G401.6 (cell line): Measurements from ENCODE around the gene CACNA2D2.

ENCODE experiments used
- FAIRE-seq: peaks from 2 replicates; lab custom pipeline; 2012; peaks lifted over from hg19 to GRCh38; lab: Jason Lieb, UNC

Gene CACNA2D2

DNA sequence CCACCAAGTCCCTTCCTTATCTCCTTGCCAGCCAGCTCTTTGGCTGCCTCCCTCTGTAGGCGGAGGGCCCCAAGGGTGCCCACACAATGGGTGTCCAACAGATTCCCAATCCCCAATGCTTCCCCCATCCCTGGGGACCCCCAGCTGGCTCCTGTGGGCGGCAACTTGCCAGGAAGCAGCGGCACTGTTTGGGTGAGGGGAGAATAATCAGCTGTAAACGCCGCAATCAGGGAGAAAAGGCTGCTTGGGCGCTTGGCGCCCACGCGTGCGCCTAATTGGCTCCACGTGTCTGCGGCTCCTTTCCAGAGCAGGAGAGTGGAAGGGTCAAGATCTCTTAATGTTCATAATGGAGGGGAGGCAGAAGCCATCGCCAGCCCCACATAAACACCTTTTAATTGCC, 76.2 kb downstream of the CACNA2D2 start:
- FAIRE-seq, result no peak

DNA sequence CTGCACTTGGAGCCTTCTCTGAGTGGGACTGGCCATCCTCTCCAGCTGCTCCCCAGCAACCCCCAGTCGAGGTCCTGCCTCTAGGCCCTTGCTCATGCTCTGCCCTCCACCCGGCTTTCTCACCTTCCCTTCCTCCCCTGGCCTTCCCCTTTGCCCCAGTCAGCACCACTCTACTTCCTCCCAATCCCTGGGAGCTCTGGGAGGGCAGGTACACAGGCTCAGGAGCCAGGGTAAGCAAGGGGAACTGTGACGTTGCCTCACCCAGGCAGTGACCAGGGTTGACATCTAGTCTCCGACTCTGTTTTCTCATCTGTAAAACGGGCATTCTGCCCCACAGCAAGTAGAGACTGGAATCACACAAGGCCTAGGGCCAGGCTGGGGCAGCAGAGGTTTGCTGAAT, 77.5 kb downstream of the CACNA2D2 start:
- no peak for FAIRE-seq

DNA sequence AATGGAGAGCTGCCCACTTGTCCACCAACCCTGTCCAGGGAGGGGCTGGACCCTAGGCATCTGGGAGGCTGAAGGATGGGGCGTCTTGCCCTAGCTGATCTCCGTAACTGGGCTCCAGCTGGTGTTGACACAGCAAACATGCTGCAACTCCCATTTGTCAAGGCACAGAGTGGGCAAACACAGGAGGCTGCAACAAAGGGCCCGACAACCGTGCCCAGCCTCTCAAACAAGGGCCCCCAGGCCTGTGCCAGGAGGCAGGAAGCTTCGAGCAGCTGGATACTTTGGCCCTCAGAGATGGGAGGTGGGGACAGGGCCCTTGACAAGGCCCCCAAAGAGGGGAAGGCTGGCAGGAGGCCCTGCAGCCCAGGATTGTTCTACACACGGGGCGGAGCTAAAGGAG, 79.9 kb downstream of the CACNA2D2 start:
- no peak for FAIRE-seq

DNA sequence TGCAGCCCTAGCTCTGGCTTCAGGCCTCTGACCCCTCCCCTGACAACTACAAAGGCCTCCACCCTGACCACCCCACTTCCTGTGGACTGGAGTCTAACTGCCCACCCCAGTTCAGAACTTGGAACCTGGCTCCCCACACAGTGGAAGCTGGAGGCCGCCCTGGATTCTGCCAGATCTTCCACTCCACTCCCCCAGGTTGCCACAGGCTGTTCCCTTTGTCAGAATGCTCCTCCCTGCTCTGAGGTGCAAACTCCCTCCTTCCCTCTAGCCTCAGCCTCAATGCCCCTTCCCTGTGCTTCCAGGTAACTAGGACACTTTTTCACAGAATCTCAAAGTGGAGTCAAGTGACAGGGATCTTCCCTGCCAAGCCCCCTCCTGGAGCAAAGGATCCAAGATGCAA, 81.3 kb downstream of the CACNA2D2 start:
- FAIRE-seq, result no peak

DNA sequence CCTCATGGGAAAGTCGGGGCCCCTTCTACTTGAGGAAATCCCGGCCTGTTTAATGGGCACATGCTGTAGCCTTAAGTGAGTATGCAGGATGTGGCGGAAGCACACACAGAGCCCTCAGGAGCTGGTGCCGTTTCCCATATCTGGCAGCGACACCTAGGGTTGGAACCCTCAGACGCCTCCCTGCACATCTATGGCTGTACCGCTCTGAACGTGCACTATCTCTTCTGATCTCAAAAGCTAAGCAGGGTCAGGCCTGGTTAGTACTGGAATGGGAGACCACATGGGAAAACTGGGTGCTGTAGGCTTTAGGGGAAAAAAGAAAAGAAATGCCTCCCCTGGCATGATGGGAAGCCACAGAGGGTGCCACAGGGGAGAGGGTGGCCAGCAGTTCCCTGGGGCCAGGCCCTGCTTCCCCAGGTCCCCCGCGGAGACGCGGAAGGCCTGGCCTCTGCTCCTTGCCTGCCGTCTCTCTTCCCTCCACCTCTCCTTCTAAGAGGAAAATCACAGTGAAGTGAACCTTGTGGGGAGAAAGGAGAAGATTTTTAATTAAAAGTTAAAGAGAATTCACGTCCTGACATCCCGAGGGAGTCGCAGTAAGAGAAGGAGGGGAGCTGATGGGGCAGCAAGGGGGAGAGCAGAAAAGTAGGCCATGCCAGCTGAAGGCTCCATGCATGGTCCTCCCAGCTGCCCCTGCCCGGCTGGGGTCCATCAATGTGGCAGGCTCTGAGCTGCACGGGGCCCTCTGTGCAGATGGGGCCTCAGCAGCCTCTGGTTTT, 83.7 kb downstream of the CACNA2D2 start:
- no peak for FAIRE-seq

- FAIRE-seq, result no peak
Measured at GRCh38 chr3:50418850-50419249, 84.6 kb downstream of the CACNA2D2 start.

GRCh38 chr3:50417637-50418033, 85.8 kb downstream of the CACNA2D2 start:
- no peak for FAIRE-seq

DNA sequence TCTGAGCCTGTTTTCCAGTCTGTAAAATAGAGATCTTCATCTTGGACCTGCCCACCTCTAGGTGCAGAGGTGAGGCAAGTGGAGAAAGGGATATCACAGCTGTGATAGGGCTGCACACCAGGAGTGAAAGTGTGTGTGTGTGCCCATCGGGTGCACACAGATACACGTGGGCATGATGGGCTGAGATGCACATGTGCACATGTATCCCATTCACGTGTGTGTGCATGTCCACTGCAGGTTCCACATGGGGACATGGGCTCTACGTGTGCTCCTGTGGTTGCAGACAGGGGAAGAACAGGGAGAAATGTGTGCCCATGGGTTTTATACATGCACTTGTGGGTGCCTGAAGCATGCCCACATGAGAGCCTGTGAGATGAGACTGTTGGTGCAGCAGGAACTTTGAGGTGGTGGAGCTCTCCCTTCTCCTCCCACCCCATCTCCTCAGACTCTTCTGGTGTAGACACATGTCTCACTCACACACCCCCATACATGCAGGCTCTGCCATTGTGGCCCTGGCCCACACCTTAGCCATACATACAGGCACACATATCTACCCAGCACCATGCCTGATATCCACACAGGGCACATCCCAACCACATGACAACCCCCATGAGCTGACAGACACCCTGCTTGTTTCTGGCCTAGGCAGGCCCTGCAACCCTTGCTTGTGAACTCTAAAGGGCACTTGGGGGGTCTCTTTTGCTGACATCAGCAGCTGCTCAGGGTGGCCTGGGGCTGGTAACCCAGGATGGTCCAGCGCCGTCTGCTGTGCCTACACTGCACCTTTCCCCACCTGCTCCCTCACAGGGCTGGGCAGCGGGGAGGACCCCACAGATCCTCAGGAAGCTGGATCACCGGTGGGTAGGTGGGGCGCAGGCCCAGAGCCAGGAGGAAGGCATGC, 86.4 kb downstream of the CACNA2D2 start:
- no peak for FAIRE-seq

DNA sequence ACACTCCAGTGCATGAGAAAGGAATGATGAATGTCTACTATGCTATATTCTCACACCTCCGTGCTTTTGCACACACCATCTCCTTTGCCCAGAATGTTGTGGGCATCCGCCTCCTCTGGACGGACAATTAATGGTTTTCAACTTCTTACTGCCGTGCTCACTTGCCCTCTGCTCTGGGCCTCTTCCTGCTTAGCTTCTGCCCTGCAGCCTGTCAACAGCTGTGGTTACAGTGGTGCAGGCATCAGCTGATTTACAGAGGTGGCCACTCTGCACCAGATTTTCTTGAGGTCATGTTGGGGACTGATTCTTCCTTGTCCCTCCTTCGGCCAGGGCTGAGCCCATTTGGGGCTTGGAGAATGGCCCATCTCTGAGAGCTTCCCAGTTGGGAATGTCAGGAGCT, 87.6 kb downstream of the CACNA2D2 start:
- FAIRE-seq, result no peak

GRCh38 chr3:50415061-50415460, 88.4 kb downstream of the CACNA2D2 start:
- no peak for FAIRE-seq

GRCh38 chr3:50414616-50415015, 88.8 kb downstream of the CACNA2D2 start:
- no peak for FAIRE-seq

DNA sequence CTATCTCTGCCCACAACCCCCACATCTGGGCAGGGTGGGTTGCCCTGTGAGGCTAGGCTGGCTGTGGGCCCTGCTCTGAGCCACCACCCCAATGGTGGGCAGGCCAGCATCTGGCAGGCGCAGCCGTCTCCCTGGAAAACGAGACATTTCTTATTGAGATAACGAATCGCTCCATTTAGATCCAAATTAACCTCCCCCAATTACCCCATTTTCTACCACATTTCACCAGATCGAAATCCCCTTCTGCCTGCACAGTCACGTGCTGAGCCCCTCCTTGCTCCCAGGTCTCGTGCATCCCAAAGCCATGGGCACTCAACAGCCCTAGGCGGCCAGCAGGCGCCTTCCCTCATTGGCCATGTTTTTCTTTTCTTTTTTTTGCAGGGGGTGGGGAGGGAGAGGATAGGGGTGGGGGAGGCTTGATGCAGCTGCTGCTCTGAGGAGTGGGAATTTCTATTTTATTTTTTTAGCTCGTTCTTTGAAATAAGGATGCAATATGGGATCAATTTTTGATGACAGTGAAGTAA, 91.1 kb downstream of the CACNA2D2 start:
- no peak for FAIRE-seq

- FAIRE-seq, result no peak
Measured at GRCh38 chr3:50411229-50411628, 92.2 kb downstream of the CACNA2D2 start.

- no peak for FAIRE-seq
Measured at GRCh38 chr3:50410608-50411139, 92.8 kb downstream of the CACNA2D2 start.

DNA sequence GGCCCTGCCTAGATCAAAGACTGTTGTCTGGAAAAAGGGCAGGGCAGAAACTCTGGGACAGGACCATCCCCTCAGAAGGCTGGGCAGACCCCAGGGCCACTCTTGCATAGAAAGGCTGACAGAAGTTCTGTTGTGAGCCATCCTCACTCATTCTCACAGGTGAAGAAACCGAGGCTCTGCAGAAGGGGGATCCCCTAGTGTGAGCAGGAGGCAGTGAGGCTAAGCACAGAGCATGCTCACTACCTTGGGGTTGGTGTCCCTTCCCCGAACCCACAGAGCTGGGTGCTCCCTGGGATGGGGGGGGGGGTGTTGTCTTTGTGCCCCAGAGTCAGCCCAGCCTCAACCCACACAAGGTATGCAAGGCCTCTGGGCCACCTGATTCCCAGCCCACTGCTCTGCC, 93.2 kb downstream of the CACNA2D2 start:
- no peak for FAIRE-seq

- no peak for FAIRE-seq
Measured at GRCh38 chr3:50408443-50408944, 94.9 kb downstream of the CACNA2D2 start.

- FAIRE-seq, result no peak
Measured at GRCh38 chr3:50406487-50406886, 96.9 kb downstream of the CACNA2D2 start.

GRCh38 chr3:50405249-50405648, 98.2 kb downstream of the CACNA2D2 start:
- no peak for FAIRE-seq

DNA sequence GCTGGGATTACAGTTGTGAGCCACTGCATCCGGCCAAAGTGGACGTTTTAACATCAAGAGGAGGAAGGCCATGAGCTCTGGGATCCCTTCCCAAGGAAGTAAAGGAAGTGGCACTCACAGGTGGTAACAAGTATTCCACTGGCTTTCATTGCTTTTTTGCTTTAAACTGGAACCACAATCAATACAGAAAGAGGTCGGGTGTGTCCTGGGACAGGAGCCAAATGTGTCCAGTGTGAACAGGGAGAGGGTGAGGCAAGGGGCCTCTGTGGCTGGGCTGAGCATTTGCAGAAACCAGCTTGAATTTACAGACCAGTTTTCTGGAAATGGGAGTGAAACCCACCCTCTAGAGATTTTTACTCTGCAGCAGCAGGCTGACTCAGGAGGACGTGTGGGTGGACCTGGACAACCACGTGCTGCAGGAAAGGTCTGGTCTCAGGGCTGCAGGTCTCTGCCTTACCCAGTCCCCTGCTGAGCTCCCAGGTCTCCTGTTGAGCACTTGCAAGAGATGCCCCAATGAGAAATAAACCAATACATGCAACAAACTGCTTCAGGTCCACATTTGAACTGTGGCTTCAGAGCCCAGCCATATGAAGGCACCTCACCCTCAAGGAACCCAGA, 101.3 kb downstream of the CACNA2D2 start:
- no peak for FAIRE-seq

- FAIRE-seq, result no peak
Measured at GRCh38 chr3:50396502-50396901, 106.9 kb downstream of the CACNA2D2 start.

DNA sequence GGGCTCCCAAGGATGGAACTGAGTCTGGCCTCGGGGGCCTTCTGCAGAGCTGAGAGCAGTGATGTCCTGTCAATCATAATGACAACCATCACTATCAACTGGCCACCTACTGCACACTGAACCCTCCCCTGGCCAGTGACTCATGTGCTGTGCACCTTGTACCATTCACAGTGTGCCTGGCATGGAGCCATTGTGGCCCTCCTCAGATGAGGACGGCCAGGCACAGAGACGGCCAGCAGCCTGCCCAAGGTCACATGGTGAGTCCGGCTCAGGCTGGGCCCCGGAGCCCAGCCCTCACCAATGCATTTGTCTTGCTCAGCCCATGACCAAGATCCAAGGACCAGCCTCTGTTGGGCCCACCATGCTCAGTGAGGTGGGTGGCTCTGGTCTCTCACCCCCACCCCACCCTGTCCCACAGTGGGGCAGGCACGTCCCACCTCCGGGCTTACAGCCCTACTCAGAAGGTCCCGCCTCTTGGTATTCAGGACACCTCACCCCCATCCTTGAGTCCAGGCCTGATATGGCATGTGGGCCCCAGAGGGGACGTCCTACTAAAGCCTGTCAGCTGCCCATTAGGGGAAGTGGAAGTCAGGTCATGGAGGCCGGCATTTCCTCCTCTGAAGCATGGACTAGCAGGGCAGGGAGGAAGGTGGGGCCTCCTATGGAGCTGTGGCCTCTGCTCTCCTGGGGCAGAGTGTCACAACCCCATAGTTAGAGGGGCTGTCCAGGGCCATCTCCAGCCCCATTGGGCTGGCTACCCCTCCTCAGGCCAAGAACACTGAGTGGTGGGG, 108.2 kb downstream of the CACNA2D2 start:
- no peak for FAIRE-seq

- no peak for FAIRE-seq
Measured at GRCh38 chr3:50393061-50393460, 110.4 kb downstream of the CACNA2D2 start.
